Neural cell (in vitro differentiated cells): ENCODE measurements around the gene H2BK1. TPM values are rescaled to one million over a fixed set of nuclear protein-coding genes. Genes with fewer than 3 reads are reported as not detected.

Experiments used
- H2AFZ ChIP-seq: fragments of 200-600, 300-800 bp; sonication (generic), shearing (Covaris generic); 2 replicates; pipeline ENCODE4 v1.6.0; 2014; ENCODE audit warnings: low read depth, mild to moderate bottlenecking, antibody characterized with exemption, low read length, moderate library complexity
- H3F3A ChIP-seq: fragments of 200-600 bp; shearing (Covaris generic); 2 replicates; pipeline ENCODE4 v1.6.1; 2016; ENCODE audit warnings: mild to moderate bottlenecking, moderate library complexity, mixed read lengths, antibody characterized with exemption, low read length; ENCODE audit not compliant: insufficient read depth, poor library complexity, severe bottlenecking
- H3K27ac ChIP-seq: fragments of 200-600, 300-800 bp; sonication (generic), shearing (Covaris generic); 2 replicates; pipeline ENCODE4 v1.5.1; 2014; ENCODE audit warnings: mild to moderate bottlenecking, low read length, moderate library complexity
- H3K27me3 ChIP-seq: fragments of 300-800, 200-600 bp; sonication (generic), shearing (Covaris generic); 2 replicates; pipeline ENCODE4 v1.6.0; 2014; ENCODE audit warnings: mild to moderate bottlenecking, low read depth, low read length, moderate library complexity; ENCODE audit not compliant: insufficient read depth
- H3K36me3 ChIP-seq: fragments of 300-800, 200-600 bp; sonication (generic), shearing (Covaris generic); 2 replicates; pipeline ENCODE4 v1.5.1; 2014; ENCODE audit warnings: mild to moderate bottlenecking, antibody characterized with exemption, low read length, moderate library complexity; ENCODE audit not compliant: insufficient read depth
- H3K4me2 ChIP-seq: fragments of 300-800, 200-600 bp; sonication (generic), shearing (Covaris generic); 2 replicates; pipeline ENCODE4 v1.6.0; 2014; ENCODE audit warnings: mild to moderate bottlenecking, low read length
- H3K4me3 ChIP-seq: fragments of 300-800, 200-600 bp; sonication (generic), shearing (Covaris generic); 2 replicates; pipeline ENCODE4 v1.5.1; 2014; ENCODE audit warnings: mild to moderate bottlenecking, low read length, moderate library complexity
- H3K79me2 ChIP-seq: fragments of 200-600 bp; shearing (Covaris generic); replicated peaks from 2 replicates; pipeline ENCODE4 v1.6.0; 2014; ENCODE audit warnings: mild to moderate bottlenecking, low read length, moderate library complexity; ENCODE audit not compliant: insufficient read depth
- H3K9ac ChIP-seq: fragments of 300-800, 200-600 bp; sonication (generic), shearing (Covaris generic); 2 replicates; pipeline ENCODE4 v1.6.1; 2016; ENCODE audit warnings: mild to moderate bottlenecking, low read length, mixed read lengths
- H3K9me2 ChIP-seq: fragments of 200-600 bp; shearing (Covaris generic); 2 replicates; pipeline ENCODE4 v1.6.1; 2016; ENCODE audit warnings: mild to moderate bottlenecking, low read length, mixed read lengths; ENCODE audit not compliant: insufficient read depth
- H3K9me3 ChIP-seq: fragments of 200-600, 300-800 bp; sonication (generic), shearing (Covaris generic); 2 replicates; pipeline ENCODE4 v1.6.1; 2016; ENCODE audit warnings: mild to moderate bottlenecking, mixed run types, low read length, moderate library complexity, mixed read lengths
- H4K20me1 ChIP-seq: fragments of 200-600 bp; shearing (Covaris generic); 2 replicates; pipeline ENCODE4 v1.6.1; 2016; ENCODE audit warnings: mild to moderate bottlenecking, mixed run types; ENCODE audit not compliant: insufficient read depth
- EP300 ChIP-seq: fragments of 450-650 bp; conservative IDR thresholded peaks from 2 replicates; pipeline ENCODE4 v1.6.1; 2014; ENCODE audit warnings: antibody characterized with exemption, mild to moderate bottlenecking, moderate library complexity; ENCODE audit not compliant: poor library complexity, severe bottlenecking
- EZH2 ChIP-seq: fragments of 200-600, 300-800 bp; shearing (Covaris generic), sonication (generic); IDR thresholded peaks from 2 replicates; pipeline ENCODE4 v1.6.1; 2014; ENCODE audit warnings: antibody characterized with exemption, low read length, borderline replicate concordance, mild to moderate bottlenecking; ENCODE audit not compliant: insufficient read depth, poor library complexity, severe bottlenecking
- MXI1 ChIP-seq: fragments of 450-650 bp; conservative IDR thresholded peaks from 2 replicates; pipeline ENCODE4 v1.6.1; 2014; ENCODE audit warnings: antibody characterized with exemption, mild to moderate bottlenecking; ENCODE audit not compliant: poor library complexity, severe bottlenecking
- POLR2AphosphoS5 ChIP-seq: IDR thresholded peaks from 2 replicates; pipeline ENCODE4 v1.6.1; 2012
- RAD21 ChIP-seq: fragments of 450-650 bp; conservative IDR thresholded peaks from 2 replicates; pipeline ENCODE4 v1.6.1; 2014; ENCODE audit warnings: antibody characterized with exemption, mild to moderate bottlenecking, moderate library complexity
- SMC3 ChIP-seq: fragments of 450-650 bp; conservative IDR thresholded peaks from 2 replicates; pipeline ENCODE4 v1.6.1; 2014; ENCODE audit warnings: antibody characterized with exemption, mild to moderate bottlenecking, moderate library complexity; ENCODE audit not compliant: poor library complexity
- TAF1 ChIP-seq: IDR thresholded peaks from 2 replicates; pipeline ENCODE4 v1.6.1; 2012; ENCODE audit warnings: low read depth
- polyA plus RNA-seq: library from polyadenylated mRNA; depleted of rRNA; stranded (reverse); fragments of >200 nt; gene quantifications from 2 replicates; pipeline ENCODE4 v1.2.3, GENCODE V29; 2014
- TF ChIP-seq, protein P1 (sequence below): IDR thresholded peaks from 2 replicates; pipeline ENCODE4 v1.6.1; 2012; ENCODE audit warnings: borderline replicate concordance
- TF ChIP-seq, protein P2 (sequence below): fragments of 450-650 bp; IDR thresholded peaks from 2 replicates; pipeline ENCODE4 v1.5.1; 2014; ENCODE audit warnings: antibody characterized with exemption, mild to moderate bottlenecking, moderate library complexity; ENCODE audit not compliant: poor library complexity, severe bottlenecking

H2BK1 gene
- polyA plus RNA-seq, 1 donor from 2014 or later: not detected

DNA sequence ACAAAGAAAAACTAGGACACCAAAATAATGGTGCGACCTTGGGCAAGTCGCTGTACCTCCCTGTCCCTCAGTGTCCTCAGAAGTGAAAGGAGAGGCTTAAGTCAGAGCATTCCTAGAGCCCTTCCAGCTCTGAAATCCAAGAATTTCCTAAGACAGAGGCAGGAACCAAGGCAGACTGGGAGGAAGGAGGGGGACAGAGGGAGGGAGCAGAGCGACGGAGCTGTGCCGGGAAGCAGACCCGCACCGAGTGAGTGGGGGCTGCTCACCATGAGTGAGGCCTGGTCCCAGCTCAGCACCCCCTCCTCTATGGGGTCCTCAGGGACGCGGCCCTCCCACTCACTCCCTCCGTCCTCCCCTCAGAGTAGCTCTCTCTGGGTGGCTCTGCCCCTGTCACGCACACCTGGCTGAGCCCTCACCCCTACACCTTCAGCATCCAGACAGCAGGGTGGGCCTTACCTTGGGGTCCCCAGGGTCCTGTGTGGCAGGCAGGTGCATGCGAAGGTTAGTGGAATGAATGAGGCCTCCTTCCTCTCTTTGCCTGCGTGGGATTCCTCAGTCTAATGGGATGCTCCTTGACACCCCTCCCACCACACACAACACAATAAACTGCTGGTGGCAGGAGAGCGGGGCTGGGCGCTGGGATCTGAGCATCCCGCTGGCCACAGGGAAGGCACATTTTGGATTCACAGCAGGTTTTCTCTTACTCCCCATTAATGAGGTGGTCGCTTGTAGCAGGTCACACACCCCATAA, 42.8 kb upstream of the H2BK1 start:
- Histone ChIP-seq H3K9ac (peak overlapping the region; percentile 96), H3K79me2 (no peaks in the 10 kb centered on the region), H3K27me3 (no peaks in the 10 kb centered on the region), H4K20me1 (no peaks in the 10 kb centered on the region), H3K4me3 (peak overlapping the region; percentile 79), H3K36me3 (no peaks in the 10 kb centered on the region), H2AFZ (no peak overlapping the region), H3K4me2 (peak overlapping the region; percentile 97), H3K9me2 (no peaks in the 10 kb centered on the region), H3F3A (no peaks in the 10 kb centered on the region), H3K9me3 (no peaks in the 10 kb centered on the region), H3K27ac (peak overlapping the region; percentile 98)
- TF ChIP-seq POLR2AphosphoS5: no peak
- TF ChIP-seq EP300: no peak
- TF ChIP-seq SMC3: peak; percentile 17
- TF ChIP-seq TAF1: no peak
- TF ChIP-seq RAD21: no peak
- no peak for TF ChIP-seq MXI1
- no peak for TF ChIP-seq EZH2
- TF ChIP-seq, protein P1, sequence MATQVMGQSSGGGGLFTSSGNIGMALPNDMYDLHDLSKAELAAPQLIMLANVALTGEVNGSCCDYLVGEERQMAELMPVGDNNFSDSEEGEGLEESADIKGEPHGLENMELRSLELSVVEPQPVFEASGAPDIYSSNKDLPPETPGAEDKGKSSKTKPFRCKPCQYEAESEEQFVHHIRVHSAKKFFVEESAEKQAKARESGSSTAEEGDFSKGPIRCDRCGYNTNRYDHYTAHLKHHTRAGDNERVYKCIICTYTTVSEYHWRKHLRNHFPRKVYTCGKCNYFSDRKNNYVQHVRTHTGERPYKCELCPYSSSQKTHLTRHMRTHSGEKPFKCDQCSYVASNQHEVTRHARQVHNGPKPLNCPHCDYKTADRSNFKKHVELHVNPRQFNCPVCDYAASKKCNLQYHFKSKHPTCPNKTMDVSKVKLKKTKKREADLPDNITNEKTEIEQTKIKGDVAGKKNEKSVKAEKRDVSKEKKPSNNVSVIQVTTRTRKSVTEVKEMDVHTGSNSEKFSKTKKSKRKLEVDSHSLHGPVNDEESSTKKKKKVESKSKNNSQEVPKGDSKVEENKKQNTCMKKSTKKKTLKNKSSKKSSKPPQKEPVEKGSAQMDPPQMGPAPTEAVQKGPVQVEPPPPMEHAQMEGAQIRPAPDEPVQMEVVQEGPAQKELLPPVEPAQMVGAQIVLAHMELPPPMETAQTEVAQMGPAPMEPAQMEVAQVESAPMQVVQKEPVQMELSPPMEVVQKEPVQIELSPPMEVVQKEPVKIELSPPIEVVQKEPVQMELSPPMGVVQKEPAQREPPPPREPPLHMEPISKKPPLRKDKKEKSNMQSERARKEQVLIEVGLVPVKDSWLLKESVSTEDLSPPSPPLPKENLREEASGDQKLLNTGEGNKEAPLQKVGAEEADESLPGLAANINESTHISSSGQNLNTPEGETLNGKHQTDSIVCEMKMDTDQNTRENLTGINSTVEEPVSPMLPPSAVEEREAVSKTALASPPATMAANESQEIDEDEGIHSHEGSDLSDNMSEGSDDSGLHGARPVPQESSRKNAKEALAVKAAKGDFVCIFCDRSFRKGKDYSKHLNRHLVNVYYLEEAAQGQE: peak; percentile 48

DNA sequence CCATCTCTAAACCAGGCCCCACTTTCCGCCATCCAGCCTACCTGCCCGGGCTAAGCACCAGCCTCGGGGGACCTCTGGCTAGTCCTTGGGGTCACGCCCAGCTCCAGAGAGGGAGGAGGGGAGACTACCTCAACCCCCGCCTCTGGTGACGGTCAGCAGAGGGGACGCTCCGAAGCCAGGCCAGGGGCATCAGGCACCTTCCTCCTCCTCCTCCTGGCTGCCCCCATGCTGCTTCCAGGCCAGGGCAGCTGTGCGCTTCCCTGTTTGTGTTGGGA, 42.2 kb upstream of the H2BK1 start:
- TF ChIP-seq POLR2AphosphoS5: no peak
- TF ChIP-seq, protein P2, sequence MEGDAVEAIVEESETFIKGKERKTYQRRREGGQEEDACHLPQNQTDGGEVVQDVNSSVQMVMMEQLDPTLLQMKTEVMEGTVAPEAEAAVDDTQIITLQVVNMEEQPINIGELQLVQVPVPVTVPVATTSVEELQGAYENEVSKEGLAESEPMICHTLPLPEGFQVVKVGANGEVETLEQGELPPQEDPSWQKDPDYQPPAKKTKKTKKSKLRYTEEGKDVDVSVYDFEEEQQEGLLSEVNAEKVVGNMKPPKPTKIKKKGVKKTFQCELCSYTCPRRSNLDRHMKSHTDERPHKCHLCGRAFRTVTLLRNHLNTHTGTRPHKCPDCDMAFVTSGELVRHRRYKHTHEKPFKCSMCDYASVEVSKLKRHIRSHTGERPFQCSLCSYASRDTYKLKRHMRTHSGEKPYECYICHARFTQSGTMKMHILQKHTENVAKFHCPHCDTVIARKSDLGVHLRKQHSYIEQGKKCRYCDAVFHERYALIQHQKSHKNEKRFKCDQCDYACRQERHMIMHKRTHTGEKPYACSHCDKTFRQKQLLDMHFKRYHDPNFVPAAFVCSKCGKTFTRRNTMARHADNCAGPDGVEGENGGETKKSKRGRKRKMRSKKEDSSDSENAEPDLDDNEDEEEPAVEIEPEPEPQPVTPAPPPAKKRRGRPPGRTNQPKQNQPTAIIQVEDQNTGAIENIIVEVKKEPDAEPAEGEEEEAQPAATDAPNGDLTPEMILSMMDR: no peak
- TF ChIP-seq SMC3: no peak
- no peak for TF ChIP-seq RAD21
- TF ChIP-seq, protein P1: no peak
- Histone ChIP-seq H3F3A (peaks cover 3% of the 10 kb centered on the region), H3K27me3 (no peaks in the 10 kb centered on the region), H3K9me3 (no peaks in the 10 kb centered on the region), H3K4me3 (peak overlapping the region; percentile 79), H3K9me2 (no peaks in the 10 kb centered on the region), H3K4me2 (peak overlapping the region; percentile 97), H3K36me3 (no peaks in the 10 kb centered on the region), H4K20me1 (no peaks in the 10 kb centered on the region), H3K79me2 (no peaks in the 10 kb centered on the region), H3K9ac (peak overlapping the region; percentile 96), H3K27ac (peak overlapping the region; percentile 98), H2AFZ (peak overlapping the region; percentile 90)
